ENCODE measurements around the gene SLC7A7. TPM values are rescaled to one million over a fixed set of nuclear protein-coding genes. Genes with fewer than 3 reads are reported as not detected.
"Not testable (repeated sequence)": the region's sequence is repeated elsewhere in the genome, so short reads cannot be mapped to it uniquely, and the experiment has no call there.

Gene SLC7A7
- 2.5 and 16.5 TPM in 2 replicates for total RNA-seq (ENCODE audit: low replicate concordance)

GRCh38 chr14:22814941-22815713 lies at the start of gene SLC7A7:
Gene SLC7A7, minus strand, starts transcription at chr14:22815435. Its CDS starts 2,037 bp downstream, at chr14:22813398.
- no peak for TF ChIP-seq CTCF (IDR thresholded peaks at IDR 0.05; ENCODE audit: insufficient read depth, low read length)
- peak; percentile 37 for DNase-seq (ENCODE audit: low read depth)
- peak within 1 kb of the TSS; percentile 28 for H3K4me3 ChIP-seq (ENCODE audit: low read depth, low read length)

- no peak for TF ChIP-seq CTCF (IDR thresholded peaks at IDR 0.05; ENCODE audit: insufficient read depth, low read length)
- DNase-seq (ENCODE audit: low read depth), result no peak
- H3K4me3 ChIP-seq (ENCODE audit: low read depth, low read length), result no peak overlapping the region
These were observed 49.7 kb upstream of the SLC7A7 start for GRCh38 chr14:22864979-22865378.

GRCh38 chr14:22861651-22862050 lies 46.4 kb upstream of the SLC7A7 start:
- no peak overlapping the region for H3K4me3 ChIP-seq (ENCODE audit: low read depth, low read length)
- DNase-seq (ENCODE audit: low read depth), result no peak
- no peak for TF ChIP-seq CTCF (IDR thresholded peaks at IDR 0.05; ENCODE audit: insufficient read depth, low read length)

GRCh38 chr14:22860377-22860776 lies 45.1 kb upstream of the SLC7A7 start:
- not testable (repeated sequence) for DNase-seq (ENCODE audit: low read depth); H3K4me3 ChIP-seq (ENCODE audit: low read depth, low read length)

GRCh38 chr14:22856428-22856827 lies 41.2 kb upstream of the SLC7A7 start:
- no peak for DNase-seq (ENCODE audit: low read depth)

GRCh38 chr14:22854963-22855724 lies 39.9 kb upstream of the SLC7A7 start:
- no peak for DNase-seq (ENCODE audit: low read depth)
- TF ChIP-seq CTCF (IDR thresholded peaks at IDR 0.05; ENCODE audit: insufficient read depth, low read length), result no peak
- no peak overlapping the region for H3K4me3 ChIP-seq (ENCODE audit: low read depth, low read length)

More at GRCh38 chr14:22856428-22856827, 41.2 kb upstream of the SLC7A7 start:
- no peak for TF ChIP-seq CTCF (IDR thresholded peaks at IDR 0.05; ENCODE audit: insufficient read depth, low read length)
- no peak overlapping the region for H3K4me3 ChIP-seq (ENCODE audit: low read depth, low read length)

- not testable (repeated sequence) for DNase-seq (ENCODE audit: low read depth); H3K4me3 ChIP-seq (ENCODE audit: low read depth, low read length)
These were observed 39.1 kb upstream of the SLC7A7 start for GRCh38 chr14:22854296-22854695.

Data from fibroblast of the aortic adventitia (primary cell).